ENCODE measurements around the gene PDZD8. TPM values are rescaled to one million over a fixed set of nuclear protein-coding genes. Genes with fewer than 3 reads are reported as not detected.

The PDZD8 gene
- total and polyA plus RNA-seq, 2 donors (not counting 1 experiment from before 2014, with no cell fraction given), result 15.4 to 34.6 TPM

DNA sequence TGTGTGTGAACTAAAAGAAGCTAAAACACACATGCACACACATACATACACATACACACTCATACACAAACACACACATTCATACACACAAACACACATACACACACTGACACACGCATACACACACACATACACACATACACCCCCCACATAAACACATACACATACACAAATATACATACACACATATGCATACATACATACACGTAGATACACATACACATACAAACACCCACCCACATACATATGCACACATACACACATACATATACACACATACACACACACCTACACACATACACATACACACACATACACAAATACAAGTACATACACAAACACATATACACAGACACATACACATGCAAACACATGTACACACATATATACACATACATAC, 106.3 kb downstream of the PDZD8 start:
- H2AFZ ChIP-seq (ENCODE audit: low read length), result no peak overlapping the region
- H3K79me2 ChIP-seq (ENCODE audit: control insufficient read depth, insufficient read depth, low read length), result no peaks in the 10 kb centered on the region
- H3K36me3 ChIP-seq (ENCODE audit: control insufficient read depth, insufficient read depth, low read length), result no peaks in the 10 kb centered on the region
- H3K4me2 ChIP-seq (ENCODE audit: extremely low read depth, insufficient read depth, low read length), result no peak overlapping the region
- no peaks in the 10 kb centered on the region for H3K9me3 ChIP-seq (ENCODE audit: control insufficient read depth, insufficient read depth, low read depth, low read length)
- DNase-seq (ENCODE audit: low read depth in 2 of 2), result no peak
- H3K27me3 ChIP-seq (ENCODE audit: control insufficient read depth, insufficient read depth, low read length), result no peaks in the 10 kb centered on the region
- H3K27ac ChIP-seq (ENCODE audit: insufficient read depth, low read length), result no peak overlapping the region
- H3K4me1 ChIP-seq (ENCODE audit: control insufficient read depth, extremely low read depth, insufficient read depth, low read length), result no peaks in the 10 kb centered on the region
- TF ChIP-seq EZH2 (IDR thresholded peaks at IDR 0.05; ENCODE audit: low read length, missing control alignments), result no peak
- TF ChIP-seq, protein P1, sequence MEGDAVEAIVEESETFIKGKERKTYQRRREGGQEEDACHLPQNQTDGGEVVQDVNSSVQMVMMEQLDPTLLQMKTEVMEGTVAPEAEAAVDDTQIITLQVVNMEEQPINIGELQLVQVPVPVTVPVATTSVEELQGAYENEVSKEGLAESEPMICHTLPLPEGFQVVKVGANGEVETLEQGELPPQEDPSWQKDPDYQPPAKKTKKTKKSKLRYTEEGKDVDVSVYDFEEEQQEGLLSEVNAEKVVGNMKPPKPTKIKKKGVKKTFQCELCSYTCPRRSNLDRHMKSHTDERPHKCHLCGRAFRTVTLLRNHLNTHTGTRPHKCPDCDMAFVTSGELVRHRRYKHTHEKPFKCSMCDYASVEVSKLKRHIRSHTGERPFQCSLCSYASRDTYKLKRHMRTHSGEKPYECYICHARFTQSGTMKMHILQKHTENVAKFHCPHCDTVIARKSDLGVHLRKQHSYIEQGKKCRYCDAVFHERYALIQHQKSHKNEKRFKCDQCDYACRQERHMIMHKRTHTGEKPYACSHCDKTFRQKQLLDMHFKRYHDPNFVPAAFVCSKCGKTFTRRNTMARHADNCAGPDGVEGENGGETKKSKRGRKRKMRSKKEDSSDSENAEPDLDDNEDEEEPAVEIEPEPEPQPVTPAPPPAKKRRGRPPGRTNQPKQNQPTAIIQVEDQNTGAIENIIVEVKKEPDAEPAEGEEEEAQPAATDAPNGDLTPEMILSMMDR (conservative IDR thresholded peaks at IDR 0.05 in 1 of 2, IDR thresholded peaks at IDR 0.05 in 1 of 2; ENCODE audit: low read depth in 1 of 2, low read length in 2 of 2), result no peak
- no peak overlapping the region for H3K9ac ChIP-seq (ENCODE audit: insufficient read depth, low read length)
- H4K20me1 ChIP-seq (ENCODE audit: control insufficient read depth, extremely low read depth, insufficient read depth, low read length), result no peaks in the 10 kb centered on the region
- H3K4me3 ChIP-seq (replicated peaks in 1 of 4; ENCODE audit: control extremely low read depth in 1 of 4, insufficient read depth in 1 of 4, low read depth in 3 of 4, low read length in 4 of 4), result no peak overlapping the region

DNA sequence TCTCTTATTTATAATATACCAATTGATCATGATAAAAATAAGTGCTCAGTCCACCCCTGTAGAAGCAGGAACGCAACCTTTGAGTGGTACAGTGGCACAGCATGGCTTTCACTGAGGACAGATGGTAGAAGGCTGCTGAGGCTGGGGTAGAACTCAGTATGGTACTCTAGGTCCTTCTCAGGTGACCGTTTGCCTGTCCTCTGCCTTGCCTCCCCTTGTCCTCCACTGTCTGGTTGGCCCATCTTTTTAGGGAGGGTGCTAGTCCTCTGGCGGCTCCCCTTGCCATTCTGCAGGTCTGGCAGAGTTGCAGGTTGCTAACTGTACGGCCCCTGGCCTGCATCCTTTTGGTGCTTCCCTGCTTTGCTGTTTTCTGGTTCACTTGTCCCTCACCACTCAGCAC, 107.0 kb downstream of the PDZD8 start:
- H3K79me2 ChIP-seq (ENCODE audit: control insufficient read depth, insufficient read depth, low read length), result no peaks in the 10 kb centered on the region
- H3K4me1 ChIP-seq (ENCODE audit: control insufficient read depth, extremely low read depth, insufficient read depth, low read length), result no peaks in the 10 kb centered on the region
- no peak overlapping the region for H3K27ac ChIP-seq (ENCODE audit: insufficient read depth, low read length)
- H3K4me2 ChIP-seq (ENCODE audit: extremely low read depth, insufficient read depth, low read length), result no peak overlapping the region
- no peak overlapping the region for H3K4me3 ChIP-seq (replicated peaks in 1 of 4; ENCODE audit: control extremely low read depth in 1 of 4, insufficient read depth in 1 of 4, low read depth in 3 of 4, low read length in 4 of 4)
- H2AFZ ChIP-seq (ENCODE audit: low read length), result no peak overlapping the region
- H3K36me3 ChIP-seq (ENCODE audit: control insufficient read depth, insufficient read depth, low read length), result no peaks in the 10 kb centered on the region
- no peaks in the 10 kb centered on the region for H3K27me3 ChIP-seq (ENCODE audit: control insufficient read depth, insufficient read depth, low read length)
- TF ChIP-seq, protein P1 (conservative IDR thresholded peaks at IDR 0.05 in 1 of 2, IDR thresholded peaks at IDR 0.05 in 1 of 2; ENCODE audit: low read depth in 1 of 2, low read length in 2 of 2), result no peak
- no peak for TF ChIP-seq EZH2 (IDR thresholded peaks at IDR 0.05; ENCODE audit: low read length, missing control alignments)
- no peak overlapping the region for H3K9ac ChIP-seq (ENCODE audit: insufficient read depth, low read length)
- no peak for DNase-seq (ENCODE audit: low read depth in 2 of 2)
- no peaks in the 10 kb centered on the region for H4K20me1 ChIP-seq (ENCODE audit: control insufficient read depth, extremely low read depth, insufficient read depth, low read length)
- H3K9me3 ChIP-seq (ENCODE audit: control insufficient read depth, insufficient read depth, low read depth, low read length), result no peaks in the 10 kb centered on the region

DNA sequence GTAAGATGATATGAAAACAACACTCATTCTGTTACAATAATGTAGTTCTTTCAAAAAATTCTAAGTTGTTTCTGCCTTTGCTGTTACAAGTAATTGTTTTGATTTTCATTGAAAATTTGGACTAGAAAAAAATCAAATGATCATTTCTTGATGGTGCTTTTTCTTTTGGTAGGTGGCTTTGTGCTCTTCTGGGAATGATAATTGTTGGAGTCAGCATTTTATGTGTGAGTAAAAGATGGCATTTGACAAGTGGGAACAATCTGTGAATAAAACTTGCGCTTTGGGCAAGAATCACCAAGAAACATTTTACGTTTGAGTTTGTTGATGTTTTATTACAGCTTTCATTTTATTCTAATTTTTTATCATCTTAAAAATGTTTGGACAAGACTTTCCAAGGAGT, 108.4 kb downstream of the PDZD8 start:
- no peak for DNase-seq (ENCODE audit: low read depth in 2 of 2)
- Histone ChIP-seq H3K4me2 (ENCODE audit: extremely low read depth, insufficient read depth, low read length) (no peak overlapping the region), H3K9me3 (ENCODE audit: control insufficient read depth, insufficient read depth, low read depth, low read length) (no peaks in the 10 kb centered on the region), H3K9ac (ENCODE audit: insufficient read depth, low read length) (no peak overlapping the region), H3K79me2 (ENCODE audit: control insufficient read depth, insufficient read depth, low read length) (no peaks in the 10 kb centered on the region), H2AFZ (ENCODE audit: low read length) (no peak overlapping the region), H3K4me1 (ENCODE audit: control insufficient read depth, extremely low read depth, insufficient read depth, low read length) (no peaks in the 10 kb centered on the region), H3K36me3 (ENCODE audit: control insufficient read depth, insufficient read depth, low read length) (no peaks in the 10 kb centered on the region), H3K27ac (ENCODE audit: insufficient read depth, low read length) (no peak overlapping the region), H3K27me3 (ENCODE audit: control insufficient read depth, insufficient read depth, low read length) (no peaks in the 10 kb centered on the region), H4K20me1 (ENCODE audit: control insufficient read depth, extremely low read depth, insufficient read depth, low read length) (no peaks in the 10 kb centered on the region), H3K4me3 (replicated peaks in 1 of 4; ENCODE audit: control extremely low read depth in 1 of 4, insufficient read depth in 1 of 4, low read depth in 3 of 4, low read length in 4 of 4) (no peak overlapping the region)
- TF ChIP-seq EZH2 (IDR thresholded peaks at IDR 0.05; ENCODE audit: low read length, missing control alignments), result no peak
- TF ChIP-seq, protein P1 (conservative IDR thresholded peaks at IDR 0.05 in 1 of 2, IDR thresholded peaks at IDR 0.05 in 1 of 2; ENCODE audit: low read depth in 1 of 2, low read length in 2 of 2), result no peak

Data from fibroblast of lung (primary cell).